ENCODE data around the gene WDR74.
A peak's percentile ranks its signal among the peaks of the same experiment; 100 is the strongest.
"Not testable (repeated sequence)": the region's sequence is repeated elsewhere in the genome, so short reads cannot be mapped to it uniquely, and the experiment has no call there.

WDR74 gene

DNA sequence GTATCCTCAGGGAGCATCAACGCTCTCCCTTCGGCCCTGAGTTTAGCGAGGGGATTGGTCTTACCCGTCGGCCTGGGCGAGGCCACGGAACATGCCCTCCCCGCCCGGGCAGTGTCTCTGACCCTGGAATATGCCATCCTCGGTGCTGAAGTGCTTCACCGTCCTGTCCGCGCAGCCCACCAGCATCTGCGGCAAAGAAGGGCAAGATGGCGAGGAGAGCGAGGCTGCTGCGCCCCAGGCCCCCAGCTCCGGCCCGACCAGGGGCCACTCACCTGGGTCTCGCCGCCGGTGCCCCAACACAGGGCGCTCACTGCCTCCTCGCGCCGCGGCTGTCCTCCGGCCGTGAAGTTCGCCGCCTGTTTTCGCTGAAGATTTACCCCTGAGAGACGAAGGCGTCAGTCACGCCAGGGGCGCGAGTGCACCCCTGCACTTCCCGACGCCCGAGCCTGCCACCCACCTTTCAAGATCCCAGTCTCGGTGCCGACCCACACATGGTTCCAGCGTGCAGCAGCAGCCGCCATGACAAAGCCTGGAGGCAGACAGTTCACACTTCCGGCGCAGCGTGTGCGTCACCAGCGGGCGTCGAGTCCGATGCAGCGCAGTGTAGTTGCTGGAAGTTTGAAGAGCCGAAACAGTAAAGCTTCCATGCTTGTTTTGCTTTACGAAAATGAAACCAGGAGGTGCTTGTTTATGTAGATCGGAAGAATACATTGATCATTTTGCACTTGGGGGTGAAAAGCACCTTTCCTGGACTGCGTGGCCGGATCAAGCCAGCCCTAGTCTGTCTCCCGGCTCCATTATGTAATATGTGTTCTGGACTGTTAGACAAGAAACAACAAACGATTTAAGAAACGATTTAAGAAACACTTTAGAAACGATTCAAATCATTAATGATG, at the start of gene WDR74:
Gene WDR74 (minus strand): TSS at position 541 of the 896 bp plus-strand sequence. CDS start 20 bp downstream, at position 521.
- DNase-seq: peak; percentile 81

DNA sequence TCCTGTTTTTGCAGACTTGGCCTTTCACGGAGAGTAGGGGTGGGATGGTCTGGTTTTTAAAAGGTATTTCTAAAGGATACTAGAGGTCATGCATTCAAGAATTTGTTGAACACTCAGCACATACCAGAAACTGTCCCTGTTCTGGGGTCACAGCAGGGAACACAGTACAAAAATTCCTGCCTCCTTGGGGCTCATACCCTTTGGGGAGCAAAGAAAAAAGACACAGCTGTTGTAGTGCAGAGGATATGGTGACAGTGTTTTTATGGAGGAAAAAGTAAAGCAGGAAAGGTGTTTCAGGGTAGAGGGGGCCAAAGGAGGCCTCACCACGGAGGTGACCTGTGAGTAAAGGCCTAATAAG, 49.7 kb upstream of the WDR74 start:
- no peak for DNase-seq

DNA sequence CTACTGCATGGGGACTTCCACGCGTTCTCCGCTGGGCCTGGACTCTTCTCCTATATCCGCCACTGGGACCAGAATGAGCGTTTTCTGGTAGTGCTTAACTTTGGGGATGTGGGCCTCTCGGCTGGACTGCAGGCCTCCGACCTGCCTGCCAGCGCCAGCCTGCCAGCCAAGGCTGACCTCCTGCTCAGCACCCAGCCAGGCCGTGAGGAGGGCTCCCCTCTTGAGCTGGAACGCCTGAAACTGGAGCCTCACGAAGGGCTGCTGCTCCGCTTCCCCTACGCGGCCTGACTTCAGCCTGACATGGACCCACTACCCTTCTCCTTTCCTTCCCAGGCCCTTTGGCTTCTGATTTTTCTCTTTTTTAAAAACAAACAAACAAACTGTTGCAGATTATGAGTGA, 49.0 kb upstream of the WDR74 start:
- DNase-seq: no peak

DNA sequence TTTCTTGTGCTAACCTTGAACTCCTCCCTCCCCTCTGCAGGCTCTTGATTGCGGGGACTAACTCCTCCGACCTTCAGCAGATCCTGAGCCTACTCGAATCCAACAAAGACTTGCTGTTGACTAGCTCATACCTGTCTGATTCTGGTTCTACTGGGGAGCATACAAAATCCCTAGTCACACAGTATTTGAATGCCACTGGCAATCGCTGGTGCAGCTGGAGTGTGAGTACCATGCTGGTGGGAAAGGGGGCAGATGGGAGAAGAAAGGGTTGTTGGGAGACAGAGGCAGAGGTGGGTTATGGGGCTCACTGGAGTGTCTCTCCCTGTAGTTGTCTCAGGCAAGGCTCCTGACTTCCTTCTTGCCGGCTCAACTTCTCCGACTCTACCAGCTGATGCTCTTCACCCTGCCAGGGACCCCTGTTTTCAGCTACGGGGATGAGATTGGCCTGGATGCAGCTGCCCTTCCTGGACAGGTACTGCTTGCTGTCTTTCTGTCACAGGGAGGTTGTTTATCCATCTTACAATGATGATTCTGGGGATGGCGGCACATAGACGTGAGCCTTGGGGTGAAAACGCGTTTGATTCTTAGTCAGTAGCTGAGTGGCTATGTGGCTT, 45.9 kb upstream of the WDR74 start:
- DNase-seq: no peak

DNA sequence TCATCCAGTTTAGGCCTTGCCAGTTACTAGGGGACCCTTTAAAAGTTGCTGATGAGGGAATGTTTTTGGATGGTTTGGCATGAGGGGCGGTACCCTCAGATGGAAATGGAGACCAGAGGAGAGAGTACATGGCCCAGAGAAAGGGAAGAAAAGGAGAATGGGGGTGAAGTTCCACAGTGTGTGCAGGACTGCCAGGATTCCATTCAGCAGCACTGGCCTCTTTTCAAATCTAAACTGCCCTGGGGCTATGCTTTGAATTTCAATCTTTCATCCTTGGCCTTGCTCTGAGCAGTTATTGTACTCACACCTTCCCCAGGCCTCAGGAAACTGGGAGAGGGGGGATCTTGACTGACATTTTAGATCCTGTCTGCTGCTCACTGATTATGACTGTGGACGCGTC, 44.3 kb upstream of the WDR74 start:
- DNase-seq: no peak

DNA sequence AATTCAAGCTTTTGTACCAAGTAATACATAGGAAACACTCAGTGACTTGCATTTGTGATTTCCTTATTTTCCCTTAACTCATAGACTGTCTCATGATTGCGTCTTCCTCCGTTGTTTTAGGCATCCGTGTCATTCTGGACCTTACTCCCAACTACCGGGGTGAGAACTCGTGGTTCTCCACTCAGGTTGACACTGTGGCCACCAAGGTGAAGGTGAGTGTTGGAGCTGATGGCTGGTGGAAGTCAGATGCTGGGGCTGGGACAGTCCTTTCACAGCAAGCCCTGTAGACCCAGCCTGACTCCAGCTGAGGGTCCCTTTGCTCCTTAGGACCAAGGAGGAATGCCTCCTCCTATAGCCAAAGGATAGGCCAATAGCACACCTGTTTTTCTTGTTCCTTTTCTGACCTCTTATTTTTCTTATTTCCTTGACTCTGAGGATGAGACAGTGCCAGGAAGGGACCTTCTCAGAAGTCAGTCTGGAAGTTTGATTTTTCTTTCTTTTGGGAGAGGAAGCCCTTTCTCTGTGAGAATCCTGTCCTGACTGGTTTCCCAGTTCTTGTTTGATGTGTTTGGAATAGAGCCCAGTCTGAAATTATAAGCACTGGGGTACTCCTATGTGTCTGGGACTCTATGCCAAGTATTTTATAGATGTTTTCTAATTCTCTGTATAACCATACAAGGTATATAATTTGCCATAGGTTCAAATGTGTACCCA, 43.6 kb upstream of the WDR74 start:
- DNase-seq: no peak

DNA sequence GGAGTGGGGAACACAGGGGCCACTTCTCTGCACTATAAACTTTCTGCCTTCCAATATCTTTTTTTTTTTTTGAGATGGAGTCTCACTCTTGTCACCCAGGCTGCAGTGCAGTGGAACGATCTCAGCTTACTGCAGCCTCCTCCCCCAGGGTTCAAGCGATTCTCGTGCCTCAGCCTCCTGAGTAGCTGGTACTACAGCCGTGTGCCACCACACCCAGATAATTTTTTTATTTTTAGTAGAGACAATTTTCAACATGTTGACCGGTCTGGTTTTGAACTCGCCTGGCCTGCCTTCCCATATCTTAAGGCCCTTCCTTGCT, 43.0 kb upstream of the WDR74 start:
- no peak for DNase-seq

DNA sequence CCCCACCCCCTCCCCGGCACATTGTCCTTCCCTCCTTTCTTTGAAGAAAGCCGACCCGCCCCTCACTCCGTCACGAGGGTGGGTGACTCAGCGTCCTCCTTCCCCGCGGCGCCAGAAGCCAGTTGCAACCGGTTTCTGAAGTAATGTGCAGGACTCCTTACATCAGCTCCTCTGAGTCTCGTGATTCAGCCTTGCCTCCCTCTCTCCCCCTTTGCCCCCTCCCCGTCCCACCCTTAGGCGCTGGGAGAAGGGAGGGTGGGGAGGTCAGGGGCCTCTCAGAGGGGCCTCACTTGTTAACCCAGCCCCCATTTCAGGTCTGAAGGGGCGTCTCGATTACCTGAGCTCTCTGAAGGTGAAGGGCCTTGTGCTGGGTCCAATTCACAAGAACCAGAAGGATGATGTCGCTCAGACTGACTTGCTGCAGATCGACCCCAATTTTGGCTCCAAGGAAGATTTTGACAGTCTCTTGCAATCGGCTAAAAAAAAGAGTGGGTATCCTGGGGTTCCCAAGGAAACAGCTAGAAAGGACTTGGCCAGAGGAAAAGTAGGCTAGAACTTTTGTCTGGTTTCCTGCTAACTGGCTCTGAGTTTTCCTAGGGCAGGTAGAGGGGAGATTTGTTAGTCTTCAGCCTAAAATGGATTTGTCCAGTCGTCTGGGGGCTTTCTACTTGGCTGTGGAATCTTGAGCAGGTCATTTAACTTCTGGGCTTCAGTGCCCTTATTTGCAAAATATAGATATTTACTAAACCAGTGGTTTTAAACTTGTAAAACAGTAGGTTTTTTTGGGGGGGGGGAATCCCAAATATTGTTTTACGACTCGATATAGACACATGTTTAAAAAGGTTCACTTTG, 42.4 kb upstream of the WDR74 start:
- peak; percentile 94 for DNase-seq

DNA sequence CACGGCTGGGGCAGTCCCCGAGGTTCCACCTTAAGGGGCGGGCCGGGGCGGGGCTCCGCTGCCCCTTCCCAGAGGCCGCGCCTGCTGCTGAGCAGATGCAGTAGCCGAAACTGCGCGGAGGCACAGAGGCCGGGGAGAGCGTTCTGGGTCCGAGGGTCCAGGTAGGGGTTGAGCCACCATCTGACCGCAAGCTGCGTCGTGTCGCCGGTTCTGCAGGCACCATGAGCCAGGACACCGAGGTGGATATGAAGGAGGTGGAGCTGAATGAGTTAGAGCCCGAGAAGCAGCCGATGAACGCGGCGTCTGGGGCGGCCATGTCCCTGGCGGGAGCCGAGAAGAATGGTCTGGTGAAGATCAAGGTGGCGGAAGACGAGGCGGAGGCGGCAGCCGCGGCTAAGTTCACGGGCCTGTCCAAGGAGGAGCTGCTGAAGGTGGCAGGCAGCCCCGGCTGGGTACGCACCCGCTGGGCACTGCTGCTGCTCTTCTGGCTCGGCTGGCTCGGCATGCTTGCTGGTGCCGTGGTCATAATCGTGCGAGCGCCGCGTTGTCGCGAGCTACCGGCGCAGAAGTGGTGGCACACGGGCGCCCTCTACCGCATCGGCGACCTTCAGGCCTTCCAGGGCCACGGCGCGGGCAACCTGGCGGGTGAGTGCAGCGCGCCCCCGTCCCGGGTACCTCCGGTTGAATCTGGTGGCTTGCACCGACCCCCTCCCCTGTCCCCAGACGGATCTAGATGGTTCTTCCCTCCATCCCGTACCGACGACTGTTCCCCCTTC, 41.6 kb upstream of the WDR74 start, which contains the start of gene SLC3A2:
Gene SLC3A2 (plus strand): TSS at position 94 of the 776 bp plus-strand sequence. CDS start 128 bp downstream, at position 222.
- peak; percentile 90 for DNase-seq

DNA sequence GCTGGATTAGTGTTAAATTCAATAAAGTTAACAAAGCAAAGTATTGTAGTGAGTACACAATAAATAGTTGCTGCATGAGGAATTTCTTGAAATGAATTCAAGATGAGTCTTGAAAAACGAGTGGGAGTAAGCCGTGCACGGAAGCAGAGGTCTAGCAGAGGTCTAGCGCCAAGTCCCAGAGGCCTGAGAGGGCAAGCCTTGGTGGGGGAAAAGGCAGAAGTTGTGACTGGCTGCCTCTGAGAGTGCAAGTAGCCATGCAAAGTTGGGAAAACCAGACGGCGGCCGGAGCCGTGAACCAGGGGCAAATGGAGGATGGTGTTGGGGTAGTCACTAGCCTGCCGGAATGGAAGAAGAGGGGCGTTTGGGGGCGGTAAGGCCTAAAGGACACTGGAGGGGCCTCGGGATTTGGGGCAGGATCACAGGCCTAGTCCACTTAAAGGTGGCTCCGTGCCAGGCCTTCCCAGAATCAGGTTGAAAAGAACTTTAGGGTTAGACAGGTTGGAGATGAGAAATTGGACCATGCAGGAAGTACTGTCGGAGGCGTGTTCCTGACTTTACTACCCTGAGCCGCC, 40.9 kb upstream of the WDR74 start:
- peak; percentile 45 for DNase-seq

DNA sequence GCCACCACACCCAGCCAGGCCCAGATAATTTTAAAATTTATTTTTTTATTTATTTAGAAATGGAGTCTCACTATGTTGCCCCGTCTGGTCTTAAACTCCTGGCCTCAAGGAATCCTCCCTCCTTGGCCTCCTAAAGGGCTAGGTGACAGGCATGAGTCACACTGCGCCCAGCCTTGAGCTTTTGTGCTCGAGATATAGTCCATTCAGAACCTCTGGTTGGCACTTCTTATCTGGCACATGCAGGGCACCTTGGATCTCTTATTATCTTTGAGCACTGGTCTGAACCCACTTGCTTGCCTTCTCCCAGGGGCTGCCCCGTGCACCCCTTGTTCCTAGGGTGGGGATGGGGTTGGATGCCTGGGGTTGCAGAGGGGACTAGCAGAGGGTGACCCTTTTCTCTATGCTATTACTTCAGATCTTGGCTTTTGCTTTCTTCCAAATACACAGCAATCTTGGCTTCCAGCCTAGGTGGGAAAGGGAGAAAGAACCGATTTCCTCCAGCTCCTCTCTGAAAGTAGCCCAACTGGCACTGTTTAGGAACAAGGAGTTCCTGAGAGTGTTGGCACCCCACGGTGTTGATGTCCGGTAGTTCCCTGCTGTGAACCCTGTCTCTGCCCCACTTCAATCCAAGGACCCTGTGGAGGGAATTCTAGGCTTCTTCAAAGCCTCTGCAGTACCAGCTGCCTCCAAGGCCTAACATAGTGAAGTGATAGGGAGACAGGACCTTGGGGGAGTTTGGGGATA, 40.0 kb upstream of the WDR74 start:
- DNase-seq: no peak

DNA sequence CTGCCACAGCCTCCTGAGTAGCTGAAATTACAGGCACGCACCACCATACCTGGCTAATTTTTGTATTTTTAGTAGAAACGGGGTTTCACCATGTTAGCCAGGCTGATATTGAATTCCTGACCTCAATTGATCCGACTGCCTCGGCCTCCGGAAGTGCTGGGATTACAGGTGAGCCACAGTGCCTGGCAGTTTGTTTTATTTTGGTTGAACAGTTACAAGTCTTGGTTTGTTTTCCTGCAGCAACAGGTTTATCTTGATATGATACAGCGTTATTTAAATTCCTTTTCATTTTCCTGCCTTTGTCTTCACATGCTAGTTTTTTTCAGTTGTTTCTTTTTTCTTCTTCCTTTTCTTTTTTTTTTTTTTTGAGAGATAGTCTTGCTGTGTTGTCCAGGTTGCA, 37.3 kb upstream of the WDR74 start:
- DNase-seq: no peak

DNA sequence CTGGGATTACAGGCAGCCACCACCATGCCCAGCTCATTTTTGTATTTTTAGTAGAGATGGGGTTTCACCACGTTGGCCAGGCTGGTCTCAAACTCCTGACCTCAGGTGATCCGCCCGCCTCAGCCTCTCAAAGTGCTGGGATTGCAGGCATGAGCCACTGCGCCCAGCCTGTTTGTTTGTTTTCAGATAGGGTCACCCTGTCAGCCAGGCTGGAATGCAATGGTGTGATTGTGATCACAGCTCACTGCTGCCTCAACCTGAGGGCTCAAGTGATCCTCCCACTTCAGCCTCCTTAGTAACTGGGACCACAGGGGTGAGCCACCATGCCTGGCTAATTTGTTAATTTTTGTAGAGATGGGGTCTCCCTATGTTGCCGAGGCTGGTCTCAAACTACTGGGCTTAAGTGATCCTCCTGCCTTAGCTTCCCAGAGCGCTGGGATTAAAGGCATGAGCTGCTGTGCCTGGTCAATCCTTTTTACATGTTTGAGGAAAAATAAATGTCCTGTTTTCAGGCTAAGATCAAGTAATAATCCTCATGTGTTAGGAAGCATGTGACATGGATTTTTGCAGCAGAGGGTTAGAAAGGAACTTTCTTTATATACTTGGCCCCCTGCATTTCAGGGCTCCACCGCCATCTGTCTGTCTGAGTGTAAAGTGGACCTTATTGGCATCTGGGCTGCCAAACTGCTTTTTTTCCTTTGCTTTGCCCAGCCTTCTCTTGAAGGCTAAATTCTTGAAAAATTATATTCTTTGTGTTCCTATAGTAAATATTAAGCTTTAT, 36.5 kb upstream of the WDR74 start:
- DNase-seq: no peak

DNA sequence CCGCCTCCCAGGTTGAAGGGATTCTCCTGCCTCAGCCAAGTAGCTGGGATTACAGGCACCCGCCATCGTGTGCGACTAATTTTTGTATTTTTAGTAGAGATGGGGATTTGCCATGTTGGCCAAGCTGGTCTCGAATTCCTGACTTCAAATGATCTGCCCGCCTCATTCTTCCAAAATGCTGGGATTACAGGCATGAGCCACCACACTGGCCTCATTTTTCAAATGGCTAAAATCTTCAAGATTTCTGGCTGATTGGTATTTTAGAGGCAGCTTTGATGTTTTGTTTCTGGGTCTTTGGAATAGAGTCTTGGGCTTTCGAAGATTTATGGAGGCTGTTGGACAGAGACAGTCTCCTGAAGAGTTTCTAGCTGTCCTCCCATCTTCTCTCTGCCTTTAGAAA, 35.5 kb upstream of the WDR74 start:
- DNase-seq: no peak

DNA sequence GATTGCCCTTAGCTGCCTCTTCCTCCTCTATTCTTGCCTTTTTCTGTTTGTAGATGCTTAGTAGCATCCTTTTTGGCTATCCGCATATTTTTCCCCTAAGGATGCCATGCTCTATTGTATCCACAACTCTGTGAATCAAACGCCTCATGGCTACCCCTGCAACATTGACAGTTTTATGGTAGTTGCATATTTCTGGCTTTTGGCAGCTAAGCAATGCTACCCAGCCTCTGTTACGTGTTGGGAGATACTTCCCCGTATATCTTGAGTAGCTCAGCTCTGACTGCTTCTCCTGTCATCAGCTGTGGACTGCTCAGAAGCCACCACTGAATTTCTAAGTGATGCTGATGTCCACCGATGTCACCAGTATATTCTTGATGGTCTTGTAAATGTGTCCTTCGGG, 26.2 kb upstream of the WDR74 start:
- no peak for DNase-seq

DNA sequence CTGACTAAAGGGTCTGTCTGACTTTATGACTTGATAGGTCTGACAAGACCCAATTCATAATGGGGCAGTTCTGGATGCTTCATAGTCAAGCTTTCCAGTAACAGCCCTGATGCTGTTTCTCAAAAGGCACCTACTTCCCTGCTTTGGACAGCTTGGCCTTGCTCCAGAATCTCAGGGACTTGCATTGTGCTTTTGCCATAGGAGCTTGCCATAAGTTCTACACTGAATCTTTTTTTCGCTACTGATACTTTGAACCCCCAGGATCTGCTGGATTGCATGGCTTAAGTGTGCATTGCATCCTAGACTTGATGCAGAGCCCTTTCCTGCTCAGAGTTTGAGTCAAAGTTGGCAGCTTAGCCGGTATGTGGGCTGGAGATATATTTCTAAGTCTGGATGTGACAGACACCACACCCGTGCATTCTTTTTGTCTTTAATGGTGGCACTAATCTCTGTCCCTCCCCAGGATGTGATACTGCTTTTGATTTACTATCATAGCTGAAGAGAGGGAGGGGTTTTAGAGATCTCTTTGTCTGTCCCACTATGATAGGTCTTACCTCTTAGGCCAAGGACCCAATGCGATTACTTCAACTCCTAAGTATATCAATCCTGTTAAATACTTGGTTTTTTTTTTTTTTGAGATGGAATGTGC, 24.4 kb upstream of the WDR74 start:
- no peak for DNase-seq

DNA sequence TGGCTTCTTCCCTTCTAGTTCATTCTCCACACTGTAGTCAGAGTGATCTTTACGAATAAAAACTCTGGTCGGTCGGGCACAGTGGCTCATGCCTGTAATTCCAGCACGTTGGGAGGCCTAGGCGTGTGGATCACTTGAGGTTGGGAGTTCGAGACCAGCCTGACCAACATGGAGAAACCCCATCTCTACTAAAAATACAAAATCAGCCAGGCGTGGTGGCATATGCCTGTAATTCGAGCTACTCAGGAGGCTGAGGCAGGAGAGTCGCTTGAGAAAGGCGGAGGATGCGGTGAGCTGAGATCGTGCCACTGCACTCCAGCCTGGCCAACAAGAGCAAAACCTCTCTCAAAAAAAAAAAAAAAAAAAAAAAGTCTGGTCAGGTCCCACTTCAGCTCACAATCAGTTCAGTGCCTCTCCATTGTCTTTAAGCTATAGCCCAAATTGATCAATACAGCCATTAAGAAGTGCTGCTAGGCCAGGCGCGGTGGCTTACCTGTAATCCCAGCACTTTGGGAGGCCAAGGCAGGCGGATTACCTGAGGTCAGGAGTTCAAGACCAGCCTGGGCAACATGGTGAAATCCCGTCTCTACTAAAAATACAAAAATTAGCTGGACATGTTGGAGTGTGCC, 22.3 kb upstream of the WDR74 start:
- DNase-seq: not testable (repeated sequence)

DNA sequence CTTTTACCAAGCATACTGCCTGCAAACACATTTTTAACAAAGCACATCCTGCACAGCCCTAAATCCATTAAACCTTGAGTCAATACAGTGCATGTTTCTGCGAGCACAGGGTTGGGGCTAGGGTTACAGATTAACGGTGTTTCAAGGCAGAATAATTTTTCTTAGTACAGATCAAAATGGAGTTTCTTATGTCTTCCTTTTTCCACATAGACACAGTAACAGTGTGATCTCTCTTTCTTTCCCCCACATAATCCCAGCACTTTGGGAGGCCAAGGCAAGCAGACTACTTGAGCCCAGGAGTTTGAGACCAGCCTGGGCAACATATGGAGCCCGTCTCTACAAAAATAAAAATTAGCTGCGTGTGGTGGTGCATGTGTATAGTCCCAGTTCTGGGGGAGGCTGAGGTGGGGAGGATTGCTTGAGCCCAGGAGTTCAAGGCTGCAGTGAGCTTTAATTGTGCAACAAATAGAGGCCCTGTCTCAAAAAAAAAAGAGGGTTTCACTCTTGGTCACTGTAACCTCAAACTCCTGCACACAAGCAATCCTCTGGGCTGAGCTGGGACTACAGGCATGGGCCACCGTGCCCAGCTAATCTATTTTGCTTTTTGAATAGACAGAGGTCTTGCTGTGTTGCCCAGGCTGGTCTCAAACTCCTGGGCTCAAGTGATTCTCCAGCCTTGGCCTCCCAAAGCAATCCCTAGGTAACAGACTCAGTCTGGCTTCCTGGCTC, 21.6 kb upstream of the WDR74 start:
- DNase-seq: no peak

Data from amniotic stem cell (primary cell).